NT2/D1 (cell line): Measurements from ENCODE around the gene C3orf70.

Experiments used
- SUZ12 ChIP-seq: IDR thresholded peaks from 2 replicates; pipeline ENCODE4 v1.6.1; 2011; ENCODE audit not compliant: insufficient read length, insufficient read depth; ENCODE audit errors: extremely low read depth
- YY1 ChIP-seq: IDR thresholded peaks from 2 replicates; pipeline ENCODE4 v1.6.1; 2011; ENCODE audit not compliant: insufficient read length, insufficient read depth
- ZNF274 ChIP-seq: IDR thresholded peaks from 2 replicates; pipeline ENCODE4 v1.6.1; 2011; ENCODE audit warnings: mild to moderate bottlenecking, low read depth, low read length

- TF ChIP-seq YY1 (no peak), SUZ12 (no peak), ZNF274 (no peak)
Measured at GRCh38 chr3:185037801-185038200, 115.1 kb downstream of the C3orf70 start.
